ENCODE data around the gene TRAPPC6A.

- no peak for TF ChIP-seq CTCF (IDR thresholded peaks at IDR 0.05)
- TF ChIP-seq EZH2 (IDR thresholded peaks at IDR 0.05; ENCODE audit: borderline replicate concordance, insufficient read depth, low read depth, low read length, poor library complexity, severe bottlenecking): no peak
Measured at GRCh38 chr19:45156751-45157150, 21.3 kb downstream of the TRAPPC6A start.
